ENCODE results near the gene ZSCAN12.

GRCh38 chr6:28333599-28334018, 65.9 kb downstream of the ZSCAN12 start:
- no peak for TF ChIP-seq FOXK2 (IDR thresholded peaks at IDR 0.05)
- TF ChIP-seq ELF4 (IDR thresholded peaks at IDR 0.05), result no peak
- no peak for TF ChIP-seq SUZ12 (IDR thresholded peaks at IDR 0.05)
- TF ChIP-seq BHLHE40 (IDR thresholded peaks at IDR 0.05; ENCODE audit: borderline replicate concordance), result no peak
- TF ChIP-seq FOXM1 (IDR thresholded peaks at IDR 0.05; ENCODE audit: borderline replicate concordance), result no peak
- no peak for TF ChIP-seq ARNT (IDR thresholded peaks at IDR 0.05)
